ENCODE results near the gene KCTD20. TPM values are rescaled to one million over a fixed set of nuclear protein-coding genes. Genes with fewer than 3 reads are reported as not detected.
A peak's percentile ranks its signal among the peaks of the same experiment; 100 is the strongest.

KCTD20 gene
- total RNA-seq, 1 donor from 2014 or later: 37.2 TPM

DNA sequence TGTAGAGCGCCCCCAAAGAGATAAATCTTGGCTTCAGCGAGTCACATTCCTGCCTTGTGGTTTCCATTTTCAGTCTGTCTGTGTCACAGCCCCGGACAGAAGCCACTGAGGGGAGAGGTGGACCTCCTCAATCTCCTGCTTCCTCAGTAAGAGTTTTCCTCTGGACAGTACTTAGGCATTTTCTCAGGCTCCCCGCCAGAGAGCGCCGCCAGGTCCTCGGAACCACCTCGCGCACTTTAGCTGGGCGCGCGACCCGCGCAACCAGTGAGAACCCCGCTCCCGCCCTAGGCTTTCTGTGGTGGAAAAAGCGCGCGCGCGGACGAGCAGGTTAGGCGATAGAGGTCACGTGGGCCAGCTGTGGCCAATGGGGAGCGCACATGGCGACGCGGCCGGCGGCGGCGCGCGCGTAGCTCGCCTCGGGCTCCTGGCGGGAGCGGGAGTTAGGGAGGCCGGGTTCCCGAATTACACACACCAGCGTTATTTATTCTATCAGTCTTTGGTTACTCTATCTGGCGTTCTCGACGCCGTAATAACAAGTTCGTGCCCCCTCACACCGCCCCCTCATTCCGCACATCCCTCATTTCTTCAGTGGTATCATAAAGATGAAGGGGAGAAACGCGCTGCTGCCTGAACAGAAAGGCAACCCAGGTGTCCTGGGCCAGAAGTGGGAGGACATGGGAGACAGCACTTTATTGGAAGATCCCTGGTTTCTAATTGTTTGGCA is 19.5 kb upstream of the KCTD20 start:
- peak; percentile 100 for DNase-seq
- ATAC-seq: peak; percentile 100
- intact Hi-C loops (cut with DNase I): no loop called here

DNA sequence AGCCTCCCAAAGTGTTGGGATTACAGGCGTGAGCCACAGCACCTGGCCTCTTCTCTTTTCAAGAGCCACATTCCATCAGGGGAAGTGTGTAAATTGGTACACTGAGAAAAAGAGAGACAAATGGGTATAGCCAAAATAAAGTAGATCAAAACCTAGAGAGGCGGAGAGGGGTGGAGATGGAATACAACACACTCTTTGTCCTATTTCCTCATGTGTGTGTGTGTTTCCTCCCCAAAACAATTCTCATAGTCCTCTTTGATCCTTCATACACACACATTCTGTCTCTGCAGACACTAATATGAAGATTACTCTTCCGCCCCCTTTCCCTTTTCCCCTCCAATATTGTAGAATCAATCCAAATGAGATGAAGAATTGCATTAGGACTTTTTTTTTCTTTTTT is 16.2 kb upstream of the KCTD20 start:
- intact Hi-C loops (cut with DNase I): no loop called here
- H3K9me3 ChIP-seq: no peaks in the 10 kb centered on the region
- no peak for TF ChIP-seq CTCF (IDR thresholded peaks at IDR 0.05)
- ATAC-seq (no peak), DNase-seq (no peak)
- no peaks in the 10 kb centered on the region for H3K36me3 ChIP-seq
- peaks cover 7% of the 10 kb centered on the region for H3K4me1 ChIP-seq
- no peaks in the 10 kb centered on the region for H3K27me3 ChIP-seq (ENCODE audit: low read depth)
- no peak overlapping the region for H3K27ac ChIP-seq
- H3K4me3 ChIP-seq: no peak overlapping the region

More for the DNA sequence above, 19.5 kb upstream of the KCTD20 start:
- no peaks in the 10 kb centered on the region for H3K27me3 ChIP-seq (ENCODE audit: low read depth)
- no peaks in the 10 kb centered on the region for H3K36me3 ChIP-seq
- peaks cover 7% of the 10 kb centered on the region for H3K4me1 ChIP-seq
- peak overlapping the region; percentile 82 for H3K27ac ChIP-seq
- peak; percentile 67 for TF ChIP-seq CTCF (IDR thresholded peaks at IDR 0.05)
- peak overlapping the region; percentile 62 for H3K4me3 ChIP-seq
- no peaks in the 10 kb centered on the region for H3K9me3 ChIP-seq

- no peak for DNase-seq
- intact Hi-C loops (cut with DNase I): no loop called here
- TF ChIP-seq CTCF (IDR thresholded peaks at IDR 0.05): no peak
- Histone ChIP-seq H3K4me3 (no peak overlapping the region), H3K9me3 (no peaks in the 10 kb centered on the region), H3K4me1 (no peaks in the 10 kb centered on the region), H3K36me3 (no peaks in the 10 kb centered on the region), H3K27ac (no peak overlapping the region), H3K27me3 (ENCODE audit: low read depth) (no peaks in the 10 kb centered on the region)
- ATAC-seq: no peak
Measured at GRCh38 chr6:36428911-36429310, 13.9 kb upstream of the KCTD20 start.

DNA sequence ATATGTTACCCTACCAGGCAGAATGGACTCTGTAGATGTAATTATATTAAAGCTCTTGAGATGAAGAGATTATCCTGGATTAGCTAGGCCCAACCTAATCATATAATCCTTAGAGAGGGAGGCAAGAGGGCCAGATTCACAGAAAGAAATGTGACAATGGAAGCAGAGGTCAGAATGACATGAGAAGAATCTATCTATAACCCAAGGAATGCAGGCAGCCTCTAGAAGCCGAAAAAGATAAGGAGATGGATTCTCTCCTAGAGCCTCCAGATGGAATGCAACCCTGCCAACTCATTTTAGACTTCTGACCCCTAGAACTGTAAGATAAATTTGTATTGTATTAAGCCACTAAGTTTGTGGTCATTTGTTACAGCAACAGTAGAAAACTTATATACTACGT is 12.4 kb upstream of the KCTD20 start:
- Histone ChIP-seq H3K27ac (no peak overlapping the region), H3K27me3 (ENCODE audit: low read depth) (no peaks in the 10 kb centered on the region), H3K4me1 (no peaks in the 10 kb centered on the region), H3K36me3 (no peaks in the 10 kb centered on the region), H3K9me3 (no peaks in the 10 kb centered on the region), H3K4me3 (no peak overlapping the region)
- DNase-seq (no peak), ATAC-seq (no peak)
- no peak for TF ChIP-seq CTCF (IDR thresholded peaks at IDR 0.05)
- intact Hi-C loops (cut with DNase I): no loop called here

- no peak for DNase-seq
- Histone ChIP-seq H3K9me3 (no peaks in the 10 kb centered on the region), H3K27me3 (ENCODE audit: low read depth) (no peaks in the 10 kb centered on the region), H3K4me3 (no peak overlapping the region), H3K36me3 (no peaks in the 10 kb centered on the region), H3K4me1 (no peaks in the 10 kb centered on the region), H3K27ac (no peak overlapping the region)
- no peak for ATAC-seq
- TF ChIP-seq CTCF (IDR thresholded peaks at IDR 0.05): no peak
- intact Hi-C loops (cut with DNase I): no loop called here
Measured at GRCh38 chr6:36431197-36431596, 11.6 kb upstream of the KCTD20 start.

All from lower lobe of right lung (tissue), 2 donors.